SK-N-SH (cell line): ENCODE measurements around the gene MKS1.

Experiments
- EZH2phosphoT487 ChIP-seq: fragments of 200-600 bp; sonication (generic); IDR thresholded peaks from 2 replicates; pipeline ENCODE4 v1.6.1; 2017; ENCODE audit warnings: low read depth, mixed run types, mild to moderate bottlenecking, antibody characterized with exemption, moderate library complexity, borderline replicate concordance
- NFIC ChIP-seq: IDR thresholded peaks from 2 replicates; pipeline ENCODE4 v1.4.0; 2012; ENCODE audit warnings: borderline replicate concordance

- TF ChIP-seq NFIC (no peak), EZH2phosphoT487 (no peak)
These were observed 30.4 kb upstream of the MKS1 start for GRCh38 chr17:58249270-58250133.
